PC-9 (cell line): ENCODE data around the gene ASB13. TPM values are rescaled to one million over a fixed set of nuclear protein-coding genes. Genes with fewer than 3 reads are reported as not detected.

Source experiments
- BruUV-seq: library from RNA; stranded (reverse); fragments of 400-500 nt; replicated peaks from 2 replicates; lab custom pipeline; 2021; lab: Mats Ljungman, UMichigan
- CTCF ChIA-PET: fragments of 300-600 bp; sonication (Branson Sonifier 250); formaldehyde crosslinking; loops from one replicate; lab custom pipeline; 2022; ENCODE audit warnings: antibody characterized with exemption; lab: Charles Lee
- POLR2A ChIA-PET: fragments of 300-600 bp; sonication (Branson Sonifier 250); formaldehyde crosslinking; loops from one replicate; lab custom pipeline; 2022; ENCODE audit warnings: antibody characterized with exemption; ENCODE audit not compliant: unreplicated experiment; lab: Charles Lee
- DNase-seq, 2 experiments: peaks; one replicate each; pipeline versions ENCODE4 v3.0.0 to v3.0.0-alpha.2; 2015 to 2022; ENCODE audit warnings: mixed read lengths in 1 of 2
- H2AFZ ChIP-seq: fragments of 200-600 bp; sonication (generic); 2 replicates; pipeline ENCODE4 v1.8.1; 2017; ENCODE audit warnings: antibody characterized with exemption
- H3F3A ChIP-seq: fragments of 200-600 bp; sonication (generic); 2 replicates; pipeline ENCODE4 v1.8.1; 2017; ENCODE audit warnings: antibody characterized with exemption, mild to moderate bottlenecking, low read depth; ENCODE audit not compliant: insufficient read depth
- H3K27ac ChIP-seq: fragments of 200-600 bp; sonication (generic); 2 replicates; pipeline ENCODE4 v1.6.1; 2016; ENCODE audit warnings: mixed run types
- H3K27me3 ChIP-seq: fragments of 200-600 bp; sonication (generic); 2 replicates; pipeline ENCODE4 v1.6.1; 2016; ENCODE audit warnings: low read depth, mixed run types; ENCODE audit not compliant: insufficient read depth
- H3K36me3 ChIP-seq: fragments of 200-600 bp; sonication (generic); 2 replicates; pipeline ENCODE4 v1.6.1; 2016; ENCODE audit warnings: low read depth, mixed run types
- H3K4me1 ChIP-seq: fragments of 200-600 bp; sonication (generic); replicated peaks from 2 replicates; pipeline ENCODE4 v1.6.1; 2016; ENCODE audit warnings: mixed run types; ENCODE audit not compliant: insufficient read depth
- H3K4me2 ChIP-seq: fragments of 200-600 bp; sonication (generic); 2 replicates; pipeline ENCODE4 v1.6.1; 2017; ENCODE audit warnings: mixed run types
- H3K4me3 ChIP-seq: fragments of 200-600 bp; sonication (generic); 2 replicates; pipeline ENCODE4 v1.6.1; 2016; ENCODE audit warnings: mixed run types
- H3K79me2 ChIP-seq: fragments of 200-600 bp; sonication (generic); 2 replicates; pipeline ENCODE4 v1.6.1; 2017; ENCODE audit warnings: low read depth, mixed run types
- H3K9me2 ChIP-seq: fragments of 200-600 bp; sonication (generic); 2 replicates; pipeline ENCODE4 v1.8.1; 2017; ENCODE audit warnings: mild to moderate bottlenecking; ENCODE audit not compliant: insufficient read depth
- H3K9me3 ChIP-seq: fragments of 200-600 bp; sonication (generic); 2 replicates; pipeline ENCODE4 v1.8.1; 2016; ENCODE audit warnings: low read depth; ENCODE audit not compliant: insufficient read depth
- H4K20me1 ChIP-seq: fragments of 200-600 bp; sonication (generic); 2 replicates; pipeline ENCODE4 v1.8.1; 2017; ENCODE audit not compliant: insufficient read depth
- CTCF ChIP-seq: fragments of 200-600 bp; sonication (generic); conservative IDR thresholded peaks from 2 replicates; pipeline ENCODE4 v1.6.1; 2017; ENCODE audit warnings: mixed run types, antibody characterized with exemption, mild to moderate bottlenecking, moderate library complexity
- EZH2 ChIP-seq: fragments of 200-600 bp; sonication (generic); IDR thresholded peaks from 2 replicates; pipeline ENCODE4 v1.8.0; 2017; ENCODE audit warnings: antibody characterized with exemption, low read depth
- intact Hi-C: fragments of 100-400 bp; cut with micrococcal nuclease; formaldehyde crosslinking; loops from one replicate; pipeline ENCODE4 v1.10.0; 2022; ENCODE audit not compliant: unreplicated experiment
- total RNA-seq: library from RNA; stranded (reverse); gene quantifications from 2 replicates; pipeline ENCODE4 v1.2.3, GENCODE V29; 2021

The ASB13 gene
- total RNA-seq, 1 experiment from 2014 or later: 22.2 TPM

GRCh38 chr10:5670662-5671375, 4.4 kb upstream of the ASB13 start:
- Histone ChIP-seq H3K4me3 (no peak overlapping the region), H3K9me2 (no peaks in the 10 kb centered on the region), H3K27me3 (no peaks in the 10 kb centered on the region), H3K27ac (no peak overlapping the region), H3K36me3 (no peaks in the 10 kb centered on the region), H3K4me2 (no peak overlapping the region), H4K20me1 (no peaks in the 10 kb centered on the region), H2AFZ (no peak overlapping the region), H3F3A (peaks cover 5% of the 10 kb centered on the region; the same call in 1 of the 2 replicates), H3K9me3 (no peaks in the 10 kb centered on the region), H3K79me2 (peaks cover 4% of the 10 kb centered on the region; the same call in 1 of the 2 replicates), H3K4me1 (peaks cover 16% of the 10 kb centered on the region)
- POLR2A ChIA-PET: no interaction called here
- CTCF ChIA-PET: interaction anchor here (0.7 kb wide), 1 partner anchor 220 kb away, joined by 3 read pairs; no protein-coding TSS in a partner anchor
- intact Hi-C loops: no loop called here
- TF ChIP-seq CTCF (no peak), EZH2 (no peak)
- no peak for DNase-seq
- BruUV-seq: no TSS peak

GRCh38 chr10:5669604-5670003, 3.2 kb upstream of the ASB13 start:
- H2AFZ ChIP-seq: no peak overlapping the region
- CTCF ChIA-PET: no interaction called here
- BruUV-seq: no TSS peak

GRCh38 chr10:5668429-5668828, 2.0 kb upstream of the ASB13 start:
- H4K20me1 ChIP-seq: no peaks in the 10 kb centered on the region
- TF ChIP-seq CTCF (no peak), EZH2 (no peak)
- ChIA-PET POLR2A (no interaction called here), CTCF (no interaction called here)
- peak overlapping the region; percentile 22; the same call in 1 of the 2 replicates for H3K4me2 ChIP-seq
- peaks cover 5% of the 10 kb centered on the region; the same call in 1 of the 2 replicates for H3F3A ChIP-seq
- H3K36me3 ChIP-seq: no peaks in the 10 kb centered on the region
- H3K27ac ChIP-seq: no peak overlapping the region
- peak in 1 of 2 experiments; percentile 49 for DNase-seq
- H2AFZ ChIP-seq: no peak overlapping the region
- no peaks in the 10 kb centered on the region for H3K9me2 ChIP-seq
- no peaks in the 10 kb centered on the region for H3K27me3 ChIP-seq
- no peak overlapping the region for H3K4me3 ChIP-seq
- H3K4me1 ChIP-seq: peaks cover 25% of the 10 kb centered on the region
- intact Hi-C loops: no loop called here
- BruUV-seq: no TSS peak
- H3K9me3 ChIP-seq: no peaks in the 10 kb centered on the region
- H3K79me2 ChIP-seq: peaks cover 24% of the 10 kb centered on the region

More at GRCh38 chr10:5669604-5670003, 3.2 kb upstream of the ASB13 start:
- H3K27me3 ChIP-seq: no peaks in the 10 kb centered on the region
- no peaks in the 10 kb centered on the region for H4K20me1 ChIP-seq
- intact Hi-C loops: no loop called here
- H3F3A ChIP-seq: peaks cover 5% of the 10 kb centered on the region; the same call in 1 of the 2 replicates
- H3K4me3 ChIP-seq: no peak overlapping the region
- H3K36me3 ChIP-seq: no peaks in the 10 kb centered on the region
- no peak for DNase-seq
- H3K79me2 ChIP-seq: peaks cover 15% of the 10 kb centered on the region
- H3K9me3 ChIP-seq: no peaks in the 10 kb centered on the region
- TF ChIP-seq EZH2 (no peak), CTCF (no peak)
- POLR2A ChIA-PET: interaction anchor here (0.6 kb wide), 1 partner anchor 189 kb away, joined by 4 read pairs; no protein-coding TSS in a partner anchor
- H3K4me2 ChIP-seq: no peak overlapping the region
- H3K27ac ChIP-seq: no peak overlapping the region
- H3K9me2 ChIP-seq: no peaks in the 10 kb centered on the region
- peaks cover 25% of the 10 kb centered on the region for H3K4me1 ChIP-seq
